T-helper 2 cell treated with Interferon-gamma antibody and Interleukin-4, amounts not matched to agents 5 μg/mL and 100 μg/mL, for 36 hours (primary cell): ENCODE data around the gene LEFTY2.

Experiments
- DNase-seq: peaks from one replicate; pipeline ENCODE4 v3.0.0; 2021; ENCODE audit warnings: low spot score
- H3K27ac Mint-ChIP-seq: one replicate; pipeline ENCODE4 v1.8.0; 2021; ENCODE audit warnings: mild to moderate bottlenecking, mixed read lengths
- H3K27me3 Mint-ChIP-seq: one replicate; pipeline ENCODE4 v1.8.0; 2021; ENCODE audit warnings: low read depth, mixed read lengths
- H3K36me3 Mint-ChIP-seq: one replicate; pipeline ENCODE4 v1.8.0; 2021; ENCODE audit warnings: low read depth, mixed read lengths
- H3K4me1 Mint-ChIP-seq: one replicate; pipeline ENCODE4 v1.8.0; 2021; ENCODE audit warnings: low read depth, mixed read lengths
- H3K4me3 Mint-ChIP-seq: one replicate; pipeline ENCODE4 v1.8.0; 2022; ENCODE audit warnings: mild to moderate bottlenecking, moderate library complexity, mixed read lengths
- H3K9me3 Mint-ChIP-seq: one replicate; pipeline ENCODE4 v1.8.0; 2021; ENCODE audit warnings: mixed read lengths

Gene LEFTY2

GRCh38 chr1:225911191-225912130, 29.6 kb downstream of the LEFTY2 start:
- Mint-ChIP-seq H3K9me3 (no peaks in the 10 kb centered on the region), H3K4me1 (peaks cover 9% of the 10 kb centered on the region), H3K27me3 (peaks cover 13% of the 10 kb centered on the region), H3K4me3 (no peak overlapping the region), H3K36me3 (peaks cover 7% of the 10 kb centered on the region), H3K27ac (no peak overlapping the region)
- DNase-seq: peak; percentile 62

DNA sequence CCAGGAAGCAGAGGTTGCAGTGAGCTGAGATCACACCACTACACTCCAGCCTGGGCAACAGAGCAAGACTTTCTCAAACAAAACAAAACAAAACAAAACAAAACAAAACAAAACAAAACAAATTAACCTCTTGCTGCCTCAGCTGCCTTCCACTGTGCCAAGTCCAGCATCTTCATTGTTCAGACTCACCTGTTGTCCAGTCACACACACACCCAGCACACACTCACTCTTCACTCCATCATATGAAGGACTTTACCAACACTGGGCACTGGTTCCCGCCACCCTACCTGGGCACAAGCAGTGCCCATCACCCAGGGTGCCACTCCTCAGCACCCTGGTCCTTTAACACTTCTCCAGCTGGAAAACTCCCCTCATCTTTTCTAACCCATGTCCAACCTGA, 31.5 kb downstream of the LEFTY2 start:
- Mint-ChIP-seq H3K27ac (no peak overlapping the region), H3K4me3 (no peak overlapping the region), H3K4me1 (peaks cover 11% of the 10 kb centered on the region)

DNA sequence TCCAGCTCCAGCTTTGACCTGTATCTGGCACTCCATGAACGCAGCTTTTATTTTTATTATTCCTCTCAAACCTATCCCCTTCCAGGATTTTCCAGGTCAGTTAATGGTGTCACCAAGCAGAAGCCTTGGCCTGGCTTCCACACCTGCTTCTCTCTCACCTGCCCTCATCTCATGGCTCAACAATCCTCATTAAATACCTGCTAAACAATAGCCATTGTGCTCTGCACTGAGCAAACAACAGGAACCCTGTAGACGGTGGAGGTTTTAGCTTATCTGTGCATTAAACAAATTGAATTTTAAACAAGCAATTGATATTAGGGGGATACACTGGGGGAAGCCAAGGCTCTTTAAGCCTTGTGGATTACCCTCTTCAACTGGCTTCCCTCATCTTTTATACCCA, 32.2 kb downstream of the LEFTY2 start:
- Mint-ChIP-seq H3K27me3 (peaks cover 23% of the 10 kb centered on the region), H3K36me3 (no peaks in the 10 kb centered on the region), H3K4me3 (no peak overlapping the region), H3K27ac (no peak overlapping the region), H3K9me3 (no peaks in the 10 kb centered on the region), H3K4me1 (peaks cover 11% of the 10 kb centered on the region)
- no peak for DNase-seq

More for the DNA sequence above, 31.5 kb downstream of the LEFTY2 start:
- Mint-ChIP-seq H3K36me3 (no peaks in the 10 kb centered on the region), H3K27me3 (peaks cover 20% of the 10 kb centered on the region), H3K9me3 (no peaks in the 10 kb centered on the region)
- no peak for DNase-seq

DNA sequence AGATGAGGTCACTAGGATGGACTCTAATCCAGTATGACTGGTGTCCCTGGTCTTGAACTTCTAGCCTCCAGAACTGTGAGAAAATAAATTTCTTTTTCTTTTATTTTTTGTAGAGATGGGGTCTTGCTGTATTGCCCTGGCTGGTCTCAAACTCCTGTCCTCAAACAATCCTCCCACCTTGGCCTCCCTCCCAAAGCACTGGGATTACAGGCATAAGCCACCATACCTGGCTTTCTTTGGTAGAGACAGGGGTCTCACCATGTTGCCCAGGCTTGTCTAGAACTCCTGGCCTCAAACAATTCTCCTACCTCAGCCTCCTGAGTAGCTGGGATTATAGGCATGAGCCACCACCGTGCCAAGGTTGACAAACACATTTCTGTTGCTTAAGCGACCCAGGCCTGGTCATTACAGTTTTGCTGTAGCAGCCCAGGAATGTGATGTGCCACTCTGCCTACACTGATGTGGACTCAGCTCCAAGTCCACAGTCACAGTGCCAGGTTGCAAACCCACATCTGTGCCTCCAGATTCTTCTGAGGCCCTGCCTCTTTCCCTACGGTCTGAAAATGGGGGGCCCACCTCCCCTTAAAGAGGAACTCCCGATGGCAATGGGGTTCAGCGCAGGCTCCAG, 32.9 kb downstream of the LEFTY2 start:
- peaks cover 26% of the 10 kb centered on the region for H3K27me3 Mint-ChIP-seq
- peaks cover 11% of the 10 kb centered on the region for H3K4me1 Mint-ChIP-seq
- H3K36me3 Mint-ChIP-seq: no peaks in the 10 kb centered on the region
- no peak overlapping the region for H3K27ac Mint-ChIP-seq
- DNase-seq: no peak
- no peak overlapping the region for H3K4me3 Mint-ChIP-seq
- no peaks in the 10 kb centered on the region for H3K9me3 Mint-ChIP-seq

DNA sequence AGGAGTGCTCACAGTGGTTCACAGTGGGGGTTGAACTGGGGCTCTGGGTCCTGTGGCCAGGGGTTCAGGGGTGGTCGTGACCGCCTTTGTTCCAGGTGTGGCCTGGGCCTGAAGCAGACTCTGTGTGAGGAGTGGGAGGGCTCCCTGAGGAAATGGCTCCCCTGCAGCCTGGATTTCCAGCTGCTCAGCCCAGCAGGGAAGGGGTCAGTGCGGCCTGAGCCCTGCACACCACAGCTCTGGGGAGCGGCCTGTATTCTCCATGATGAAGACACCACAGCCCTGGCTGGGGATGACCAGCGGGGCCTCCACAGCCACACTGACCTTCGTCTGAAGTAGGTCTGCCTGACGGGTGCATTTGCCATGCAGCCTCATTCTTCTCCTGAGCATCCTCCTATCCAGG, 33.7 kb downstream of the LEFTY2 start:
- H3K9me3 Mint-ChIP-seq: no peaks in the 10 kb centered on the region
- H3K27ac Mint-ChIP-seq: no peak overlapping the region
- no peaks in the 10 kb centered on the region for H3K36me3 Mint-ChIP-seq
- no peak overlapping the region for H3K4me3 Mint-ChIP-seq
- H3K4me1 Mint-ChIP-seq: peaks cover 11% of the 10 kb centered on the region
- peaks cover 26% of the 10 kb centered on the region for H3K27me3 Mint-ChIP-seq
- DNase-seq: no peak

GRCh38 chr1:225906467-225906866, 34.6 kb downstream of the LEFTY2 start:
- Mint-ChIP-seq H3K27me3 (peaks cover 24% of the 10 kb centered on the region), H3K9me3 (no peaks in the 10 kb centered on the region), H3K4me1 (peaks cover 11% of the 10 kb centered on the region), H3K36me3 (no peaks in the 10 kb centered on the region), H3K4me3 (no peak overlapping the region), H3K27ac (no peak overlapping the region)
- no peak for DNase-seq

DNA sequence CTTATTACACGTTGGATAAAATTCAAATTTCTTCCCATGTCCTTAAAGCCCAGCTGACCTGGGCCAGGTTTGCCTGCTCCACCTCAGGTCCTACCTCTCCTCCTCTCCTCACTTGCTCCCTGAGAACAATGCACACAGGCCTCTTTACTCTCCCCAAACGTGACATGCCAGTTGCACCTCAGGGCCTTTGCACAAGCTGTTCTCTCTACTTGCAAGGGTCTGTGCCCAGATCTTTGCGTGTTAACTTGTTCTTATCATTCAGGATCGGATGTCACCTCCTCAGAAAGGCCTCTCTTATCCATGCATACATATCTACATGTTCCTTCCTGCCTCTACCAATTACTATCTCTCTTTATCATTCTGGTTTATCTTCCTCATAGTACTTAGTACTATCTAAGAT, 37.4 kb downstream of the LEFTY2 start:
- Mint-ChIP-seq H3K4me3 (no peak overlapping the region), H3K27ac (no peak overlapping the region), H3K4me1 (peaks cover 7% of the 10 kb centered on the region), H3K9me3 (no peaks in the 10 kb centered on the region), H3K36me3 (no peaks in the 10 kb centered on the region), H3K27me3 (peaks cover 27% of the 10 kb centered on the region)
- DNase-seq: no peak

DNA sequence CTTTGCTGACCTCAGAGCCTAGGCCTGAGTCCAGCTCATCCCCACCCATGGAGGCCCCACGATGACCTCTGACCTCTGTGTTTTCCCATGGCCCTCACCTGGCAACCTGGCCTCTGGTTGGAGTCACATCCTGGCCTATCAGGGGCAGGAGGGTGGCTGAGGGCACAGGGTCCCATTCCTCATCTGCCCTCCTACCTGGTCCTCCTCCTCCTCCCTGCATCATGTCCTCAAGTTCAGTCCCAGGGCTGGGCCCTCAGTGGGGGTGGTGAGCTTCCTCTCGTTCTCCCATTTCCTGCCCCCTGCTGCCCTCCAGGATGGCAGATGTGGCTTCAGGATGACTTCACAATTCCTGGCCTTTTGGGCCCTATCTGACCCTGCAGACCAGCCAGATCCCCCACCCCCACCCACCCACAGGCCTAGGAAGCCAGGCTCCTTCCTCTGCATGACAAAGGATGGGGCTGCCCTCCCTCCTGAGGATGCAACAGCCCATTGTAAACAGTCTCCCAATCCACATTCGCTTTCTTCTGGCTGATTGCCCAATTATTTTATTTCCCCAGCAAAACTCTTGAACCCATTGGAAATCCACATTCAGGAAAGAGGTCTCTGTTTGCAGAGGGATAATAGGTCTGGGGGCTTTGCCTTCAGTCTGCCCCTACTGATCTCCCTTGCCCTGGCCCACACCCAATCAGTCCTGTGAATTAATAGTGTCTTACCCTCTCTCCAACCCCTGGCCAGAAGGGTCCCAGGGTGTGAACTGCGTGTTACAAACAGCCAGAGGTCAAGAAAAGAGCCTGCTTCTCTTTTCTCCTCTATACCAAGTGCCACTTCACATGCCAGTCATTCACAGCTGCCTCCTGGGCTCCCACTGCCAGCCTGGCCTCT, 41.7 kb downstream of the LEFTY2 start:
- no peaks in the 10 kb centered on the region for H3K9me3 Mint-ChIP-seq
- peaks cover 32% of the 10 kb centered on the region for H3K4me1 Mint-ChIP-seq
- peak overlapping the region; percentile 16 for H3K4me3 Mint-ChIP-seq
- no peak overlapping the region for H3K27ac Mint-ChIP-seq
- no peak for DNase-seq
- H3K27me3 Mint-ChIP-seq: peaks cover 21% of the 10 kb centered on the region
- no peaks in the 10 kb centered on the region for H3K36me3 Mint-ChIP-seq

GRCh38 chr1:225897595-225898514, 43.2 kb downstream of the LEFTY2 start:
- H3K4me3 Mint-ChIP-seq: peak overlapping the region; percentile 77
- H3K27ac Mint-ChIP-seq: peak overlapping the region; percentile 74
- peaks cover 32% of the 10 kb centered on the region for H3K4me1 Mint-ChIP-seq
- peaks cover 23% of the 10 kb centered on the region for H3K27me3 Mint-ChIP-seq
- H3K36me3 Mint-ChIP-seq: no peaks in the 10 kb centered on the region
- no peak for DNase-seq
- H3K9me3 Mint-ChIP-seq: no peaks in the 10 kb centered on the region

DNA sequence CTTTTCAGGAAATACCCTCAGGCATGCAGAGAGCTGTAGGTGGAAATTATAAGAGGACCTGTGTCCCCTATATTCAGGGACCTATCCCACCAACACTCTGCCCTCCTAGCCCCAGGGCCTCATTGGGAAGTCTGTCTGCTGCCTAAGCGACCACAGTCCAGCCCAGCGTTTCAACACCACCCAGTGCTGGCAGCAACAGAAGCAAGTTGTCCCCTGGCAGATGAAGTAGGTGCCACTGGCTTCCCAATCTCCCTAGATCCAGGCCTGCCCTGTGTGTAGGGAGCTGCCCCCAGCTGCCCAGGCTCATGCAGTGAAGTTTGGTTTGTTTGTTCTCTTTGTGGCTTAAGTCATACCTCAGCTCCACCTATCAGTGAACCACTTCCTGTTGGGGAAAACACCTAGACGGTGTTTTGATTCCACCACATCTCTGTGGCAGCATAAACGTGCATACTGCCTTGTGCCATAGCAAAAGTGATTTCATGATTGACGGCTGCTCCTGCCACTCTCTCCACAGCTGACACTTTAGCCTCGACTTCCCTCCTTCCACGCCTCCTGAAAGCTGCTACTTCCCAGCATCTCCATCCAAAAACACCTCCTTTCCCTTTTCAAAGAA, 44.0 kb downstream of the LEFTY2 start:
- peaks cover 23% of the 10 kb centered on the region for H3K27me3 Mint-ChIP-seq
- no peaks in the 10 kb centered on the region for H3K9me3 Mint-ChIP-seq
- H3K4me1 Mint-ChIP-seq: peaks cover 32% of the 10 kb centered on the region
- H3K27ac Mint-ChIP-seq: peak overlapping the region; percentile 74
- H3K36me3 Mint-ChIP-seq: no peaks in the 10 kb centered on the region
- H3K4me3 Mint-ChIP-seq: peak overlapping the region; percentile 77
- peak; percentile 81 for DNase-seq

- H3K36me3 Mint-ChIP-seq: no peaks in the 10 kb centered on the region
- H3K27ac Mint-ChIP-seq: peak overlapping the region; percentile 74
- H3K4me3 Mint-ChIP-seq: peak overlapping the region; percentile 77
- H3K4me1 Mint-ChIP-seq: peaks cover 32% of the 10 kb centered on the region
- peaks cover 23% of the 10 kb centered on the region for H3K27me3 Mint-ChIP-seq
- H3K9me3 Mint-ChIP-seq: no peaks in the 10 kb centered on the region
- no peak for DNase-seq
These were observed 44.5 kb downstream of the LEFTY2 start for GRCh38 chr1:225896494-225896893.

DNA sequence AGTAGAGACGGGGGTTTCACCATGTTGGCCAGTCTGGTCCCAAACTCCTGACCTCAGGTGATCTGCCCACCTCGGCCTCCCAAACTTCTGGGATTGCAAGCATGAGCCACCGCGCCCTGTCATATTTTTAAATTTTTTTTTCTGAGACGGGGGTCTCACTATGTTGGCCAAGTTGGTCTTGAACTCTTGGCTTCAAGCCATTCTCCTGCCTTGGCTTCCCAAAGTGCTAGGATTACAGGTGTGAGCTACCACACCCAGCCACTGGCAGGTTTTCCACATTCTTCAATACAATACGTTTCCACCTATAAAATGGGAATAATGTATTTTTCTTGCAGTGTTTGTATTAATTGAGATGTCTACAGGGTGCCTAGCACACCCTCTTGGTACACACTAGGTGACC, 48.7 kb downstream of the LEFTY2 start:
- Mint-ChIP-seq H3K27me3 (peaks cover 23% of the 10 kb centered on the region), H3K4me1 (peaks cover 19% of the 10 kb centered on the region)

More for the DNA sequence above, 48.7 kb downstream of the LEFTY2 start:
- H3K9me3 Mint-ChIP-seq: no peaks in the 10 kb centered on the region
- no peak overlapping the region for H3K4me3 Mint-ChIP-seq
- H3K36me3 Mint-ChIP-seq: no peaks in the 10 kb centered on the region
- no peak for DNase-seq
- no peak overlapping the region for H3K27ac Mint-ChIP-seq
